Panc1 (cell line): Measurements from ENCODE around the gene OLIG3.

Experiments used
- CTCF ChIP-seq: fragments of 450-650 bp; IDR thresholded peaks from 2 replicates; pipeline ENCODE4 v1.5.1; 2017; ENCODE audit warnings: mild to moderate bottlenecking
- POLR2AphosphoS5 ChIP-seq: IDR thresholded peaks from 2 replicates; pipeline ENCODE4 v1.6.1; 2012; ENCODE audit warnings: mild to moderate bottlenecking, low read depth, low read length, moderate library complexity
- REST ChIP-seq, 2 experiments: IDR thresholded peaks; 2 replicates each; pipeline ENCODE4 v1.6.1; 2011 to 2012; ENCODE audit warnings: low read depth in 2 of 2, control low read depth in 1 of 2, low read length in 1 of 2, mild to moderate bottlenecking in 1 of 2, moderate library complexity in 1 of 2; ENCODE audit not compliant: insufficient read depth in 1 of 2
- SIN3A ChIP-seq: IDR thresholded peaks from 2 replicates; pipeline ENCODE4 v1.6.1; 2012; ENCODE audit warnings: low read depth, mild to moderate bottlenecking, low read length, moderate library complexity, borderline replicate concordance; ENCODE audit not compliant: insufficient read depth
- TCF7L2 ChIP-seq: IDR thresholded peaks from 2 replicates; pipeline ENCODE4 v1.6.1; 2011; ENCODE audit warnings: mild to moderate bottlenecking, low read depth, low read length, inconsistent platforms

- TF ChIP-seq POLR2AphosphoS5 (no peak), CTCF (no peak), SIN3A (no peak), TCF7L2 (no peak), REST (IDR thresholded peaks at IDR 0.05; ENCODE audit: insufficient read depth in 1 of 2, low read depth in 2 of 2, low read length in 1 of 2) (no peak)
These were observed 50.3 kb downstream of the OLIG3 start for GRCh38 chr6:137443901-137444300.
